PFSK-1 (cell line): ENCODE data around the gene PARD6A.

Source experiments
- REST ChIP-seq, 2 experiments: IDR thresholded peaks; 2 replicates each; pipeline versions ENCODE4 v1.6.1 to v1.8.0; 2011 to 2012; ENCODE audit warnings: low read depth in 2 of 2, low read length in 2 of 2, control low read depth in 1 of 2, inconsistent platforms in 1 of 2, mild to moderate bottlenecking in 1 of 2, moderate library complexity in 1 of 2; ENCODE audit not compliant: insufficient read depth in 1 of 2
- SIN3A ChIP-seq: IDR thresholded peaks from 2 replicates; pipeline ENCODE4 v1.6.1; 2012; ENCODE audit warnings: mild to moderate bottlenecking, low read length, moderate library complexity, borderline replicate concordance; ENCODE audit not compliant: insufficient read depth

- no peak for TF ChIP-seq REST (IDR thresholded peaks at IDR 0.05; ENCODE audit: insufficient read depth in 1 of 2, low read depth in 2 of 2, low read length in 2 of 2)
- no peak for TF ChIP-seq SIN3A
Observed at GRCh38 chr16:67699265-67699664, 38.5 kb downstream of the PARD6A start.
